Mononuclear cell (primary cell): ENCODE measurements around the gene LEPROT. TPM values are rescaled to one million over a fixed set of nuclear protein-coding genes. Genes with fewer than 3 reads are reported as not detected.
"Not testable (repeated sequence)": the region's sequence is repeated elsewhere in the genome, so short reads cannot be mapped to it uniquely, and the experiment has no call there.

Source experiments
- H3K27me3 ChIP-seq: 2 replicates; pipeline ENCODE4 v1.6.0; 2011; ENCODE audit warnings: low read length, control low read depth; ENCODE audit not compliant: insufficient read depth
- H3K4me1 ChIP-seq: 2 replicates; pipeline ENCODE4 v1.5.1; 2011; ENCODE audit warnings: mild to moderate bottlenecking, low read length, control low read depth; ENCODE audit not compliant: insufficient read depth
- H3K4me3 ChIP-seq: 2 replicates; pipeline ENCODE4 v1.5.1; 2011; ENCODE audit warnings: mild to moderate bottlenecking, low read length, moderate library complexity
- H3K9me3 ChIP-seq: 2 replicates; pipeline ENCODE4 v1.5.1; 2011; ENCODE audit warnings: low read depth, mild to moderate bottlenecking, control low read depth, low read length
- total RNA-seq: library from RNA; depleted of rRNA; stranded (reverse); fragments of >200 nt; gene quantifications from one replicate; pipeline ENCODE4 v1.2.3, GENCODE V29; 2012

Gene LEPROT, protein sequence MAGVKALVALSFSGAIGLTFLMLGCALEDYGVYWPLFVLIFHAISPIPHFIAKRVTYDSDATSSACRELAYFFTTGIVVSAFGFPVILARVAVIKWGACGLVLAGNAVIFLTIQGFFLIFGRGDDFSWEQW
- 36.8 TPM for total RNA-seq

DNA sequence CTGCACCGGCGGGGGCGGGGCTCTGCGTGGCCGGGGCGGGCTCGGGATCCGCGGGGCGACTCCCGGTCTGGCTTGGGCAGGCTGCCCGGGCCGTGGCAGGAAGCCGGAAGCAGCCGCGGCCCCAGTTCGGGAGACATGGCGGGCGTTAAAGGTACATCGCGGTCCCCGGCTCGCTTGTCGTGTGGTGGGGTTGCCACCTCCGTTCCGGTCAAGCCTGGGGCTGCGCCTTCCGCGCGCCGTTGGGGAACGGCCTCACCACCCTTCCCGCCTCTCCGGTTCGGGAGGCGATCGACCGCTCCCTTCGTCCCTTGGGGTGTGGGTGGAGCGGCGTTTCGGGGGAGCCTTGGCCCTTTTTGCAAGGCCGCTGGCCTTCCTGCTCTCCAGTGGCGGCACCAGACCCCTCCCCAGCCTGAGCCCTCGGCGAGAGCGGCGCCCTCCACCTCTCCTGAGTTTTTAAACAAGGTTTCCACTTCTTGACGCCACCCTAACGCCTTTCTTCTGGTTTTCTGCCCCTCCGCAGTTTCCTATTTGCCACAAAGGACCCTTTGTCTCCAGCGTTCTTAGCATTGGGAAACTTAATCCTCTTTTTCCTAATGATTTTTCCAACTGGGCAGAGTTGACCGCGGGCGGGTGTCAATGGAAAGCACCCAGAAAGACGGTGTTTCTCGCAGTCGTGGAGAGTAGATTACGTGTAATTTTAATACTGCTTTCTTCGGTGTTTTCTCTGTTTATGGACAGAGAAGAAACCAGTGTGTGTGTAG lies at the start of gene LEPROT, which contains the start of gene LEPR:
Gene LEPROT (plus strand): TSS at position 79 of the 761 bp plus-strand sequence. CDS start 57 bp downstream, at position 136.
Gene LEPR (plus strand): TSS at position 79 of the 761 bp plus-strand sequence. CDS start 144,898 bp downstream, outside the sequence.
- H3K9me3 ChIP-seq: no peaks in the 10 kb centered on the region
- peaks cover 36% of the 10 kb centered on the region for H3K4me1 ChIP-seq
- H3K4me3 ChIP-seq: peak within 1 kb of the TSS; percentile 79
- H3K27me3 ChIP-seq: peaks cover 2% of the 10 kb centered on the region

DNA sequence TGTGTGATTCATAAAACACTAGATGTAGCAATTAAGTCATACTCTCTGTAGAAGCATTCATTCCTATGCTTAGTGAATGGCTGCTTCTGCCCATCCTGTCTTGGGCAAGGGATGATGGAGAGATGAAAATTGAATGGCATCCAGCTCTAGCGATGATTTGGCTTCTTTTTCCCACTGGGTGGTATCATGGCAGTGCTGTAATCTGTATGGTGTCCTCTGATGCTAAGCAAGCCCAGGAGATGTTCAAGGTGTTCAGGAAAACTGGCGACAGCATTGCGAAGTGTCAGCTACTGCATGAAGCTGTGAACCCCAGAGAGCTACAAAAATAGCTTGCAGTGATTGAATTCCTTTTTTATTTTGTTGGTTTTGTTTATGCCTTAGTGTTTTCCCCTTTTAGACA lies 48.9 kb upstream of the LEPROT start:
- Histone ChIP-seq H3K4me1 (no peaks in the 10 kb centered on the region), H3K9me3 (no peaks in the 10 kb centered on the region), H3K27me3 (no peaks in the 10 kb centered on the region), H3K4me3 (no peak overlapping the region)

GRCh38 chr1:65372557-65372956 lies 47.9 kb upstream of the LEPROT start:
- Histone ChIP-seq H3K4me3 (no peak overlapping the region), H3K4me1 (no peaks in the 10 kb centered on the region), H3K27me3 (no peaks in the 10 kb centered on the region), H3K9me3 (no peaks in the 10 kb centered on the region)

DNA sequence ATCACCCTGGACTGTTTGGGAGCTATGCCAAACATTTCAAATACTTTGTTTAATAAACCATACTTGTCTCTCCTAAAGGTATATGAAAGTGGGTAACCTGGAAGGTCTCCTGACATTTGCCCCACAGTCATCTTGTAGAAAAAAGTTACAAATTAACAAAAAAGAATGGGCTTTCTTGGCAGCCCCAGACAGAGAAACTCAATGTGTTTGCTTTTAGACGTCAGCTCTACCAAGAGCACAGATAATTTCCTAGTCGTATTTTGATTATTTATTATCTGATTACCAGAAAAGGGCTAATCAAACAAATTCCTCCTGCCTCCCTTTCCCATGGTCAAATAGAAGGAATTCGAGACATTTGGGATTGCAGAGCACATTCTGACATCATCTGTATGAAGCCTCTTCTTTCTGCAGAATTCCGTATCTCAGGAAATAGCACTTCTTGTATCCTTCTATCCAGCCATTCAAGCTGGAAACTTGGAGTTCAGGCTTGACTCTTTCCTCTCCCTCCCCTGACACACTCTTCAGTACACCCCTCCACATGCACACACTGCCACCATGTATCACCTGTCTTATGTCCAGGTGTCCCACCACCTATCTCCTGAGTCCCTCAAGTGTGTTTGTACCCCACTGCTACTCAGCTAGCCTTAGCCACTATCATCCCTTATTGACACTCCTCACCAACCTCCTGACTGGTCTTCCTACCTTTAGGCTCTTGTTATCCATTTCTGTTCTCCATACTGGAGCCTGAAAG lies 42.8 kb upstream of the LEPROT start:
- H3K9me3 ChIP-seq: no peaks in the 10 kb centered on the region
- H3K4me1 ChIP-seq: no peaks in the 10 kb centered on the region
- no peaks in the 10 kb centered on the region for H3K27me3 ChIP-seq
- H3K4me3 ChIP-seq: no peak overlapping the region

DNA sequence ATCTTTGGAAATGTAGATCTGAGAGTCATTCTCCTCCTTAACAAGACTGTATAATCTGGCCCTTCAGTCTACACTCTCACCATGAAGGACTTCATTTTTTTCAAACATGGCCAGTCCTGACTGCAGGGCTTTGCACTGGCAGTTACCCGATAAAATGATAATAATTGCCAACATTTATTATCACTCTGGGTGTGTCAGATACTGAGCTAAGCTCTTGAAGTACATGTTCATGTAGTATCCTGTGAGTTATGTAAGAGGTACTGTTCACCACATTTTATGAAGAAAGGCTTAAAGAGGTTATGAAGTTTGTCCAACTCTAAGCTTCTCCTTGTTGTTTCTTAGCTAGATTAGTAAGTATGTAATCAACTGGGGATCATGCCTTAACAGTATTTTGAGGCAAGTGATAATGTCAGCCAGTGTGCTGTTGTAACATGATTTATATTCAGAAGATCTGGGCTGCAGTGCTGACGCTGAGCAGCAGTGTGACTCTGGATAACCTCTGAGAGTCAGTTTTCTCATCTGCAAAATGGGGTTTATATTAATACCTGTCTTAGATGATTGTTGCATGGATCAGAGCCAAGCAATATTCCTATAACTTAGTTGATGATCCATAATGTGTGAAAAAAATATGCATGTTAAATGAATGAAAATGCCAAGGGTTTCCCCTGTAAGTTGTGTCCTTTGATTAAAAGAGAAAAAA lies 42.1 kb upstream of the LEPROT start:
- Histone ChIP-seq H3K27me3 (no peaks in the 10 kb centered on the region), H3K4me1 (no peaks in the 10 kb centered on the region), H3K9me3 (no peaks in the 10 kb centered on the region), H3K4me3 (no peak overlapping the region)

DNA sequence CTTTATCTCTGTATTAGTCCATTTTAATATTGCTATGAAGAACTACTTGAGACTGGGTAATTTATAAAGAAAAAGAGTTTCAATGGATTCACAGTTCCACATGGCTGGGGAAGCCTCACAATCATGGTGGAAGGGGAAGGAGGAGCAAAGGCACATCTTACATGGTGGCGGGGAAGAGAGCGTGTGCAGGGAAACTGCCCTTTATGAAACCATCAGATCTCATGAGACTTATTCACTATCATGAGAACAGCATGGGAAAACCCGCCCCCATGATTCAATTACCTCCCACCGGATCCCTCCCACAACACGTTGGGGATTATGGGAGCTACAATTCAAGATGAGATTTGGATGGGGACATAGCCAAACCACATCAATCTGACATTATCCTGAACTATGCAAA lies 36.0 kb upstream of the LEPROT start:
- not testable (repeated sequence) for H3K4me1 ChIP-seq, H3K4me3 ChIP-seq, H3K27me3 ChIP-seq, H3K9me3 ChIP-seq

DNA sequence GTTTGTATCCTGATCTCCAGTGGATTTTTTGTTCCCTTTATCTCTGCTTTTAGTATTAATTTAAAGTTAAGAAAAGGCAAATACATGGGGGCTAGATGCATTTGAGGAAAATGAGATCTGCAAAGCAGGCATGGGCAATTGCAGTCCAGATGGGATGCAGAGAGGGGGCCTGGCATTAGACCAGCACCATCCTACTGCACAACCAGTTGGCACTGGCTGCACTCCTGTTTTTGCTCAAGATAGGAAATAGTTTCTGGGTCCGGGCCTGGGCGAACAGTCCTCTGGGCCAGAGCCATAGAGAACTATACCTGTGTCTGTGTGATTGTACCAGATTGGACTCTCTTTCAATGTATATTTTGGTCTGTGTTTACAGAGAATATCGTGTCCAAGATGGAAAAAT lies 34.0 kb upstream of the LEPROT start:
- no peaks in the 10 kb centered on the region for H3K27me3 ChIP-seq
- no peaks in the 10 kb centered on the region for H3K4me1 ChIP-seq
- no peaks in the 10 kb centered on the region for H3K9me3 ChIP-seq
- no peak overlapping the region for H3K4me3 ChIP-seq

DNA sequence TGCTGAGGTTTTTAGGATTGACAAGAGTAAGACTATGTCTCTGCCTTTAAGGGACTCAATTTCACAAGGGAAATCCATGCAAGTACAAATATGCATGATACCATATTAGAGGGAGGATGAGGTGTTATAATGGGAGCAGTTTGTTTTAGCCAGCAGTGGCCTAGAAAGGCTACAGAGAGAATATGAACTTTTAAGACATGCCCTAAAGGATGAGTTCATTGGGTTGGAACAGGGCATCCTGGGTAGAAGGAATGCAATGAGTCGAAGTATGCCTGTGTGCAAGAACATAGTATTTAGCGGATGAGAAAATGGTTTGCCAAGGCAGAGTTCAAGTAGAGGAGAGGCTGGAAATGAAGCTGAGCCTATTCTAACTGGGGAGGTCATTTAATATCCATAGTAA lies 32.6 kb upstream of the LEPROT start:
- Histone ChIP-seq H3K4me3 (no peak overlapping the region), H3K4me1 (no peaks in the 10 kb centered on the region), H3K27me3 (no peaks in the 10 kb centered on the region), H3K9me3 (no peaks in the 10 kb centered on the region)

DNA sequence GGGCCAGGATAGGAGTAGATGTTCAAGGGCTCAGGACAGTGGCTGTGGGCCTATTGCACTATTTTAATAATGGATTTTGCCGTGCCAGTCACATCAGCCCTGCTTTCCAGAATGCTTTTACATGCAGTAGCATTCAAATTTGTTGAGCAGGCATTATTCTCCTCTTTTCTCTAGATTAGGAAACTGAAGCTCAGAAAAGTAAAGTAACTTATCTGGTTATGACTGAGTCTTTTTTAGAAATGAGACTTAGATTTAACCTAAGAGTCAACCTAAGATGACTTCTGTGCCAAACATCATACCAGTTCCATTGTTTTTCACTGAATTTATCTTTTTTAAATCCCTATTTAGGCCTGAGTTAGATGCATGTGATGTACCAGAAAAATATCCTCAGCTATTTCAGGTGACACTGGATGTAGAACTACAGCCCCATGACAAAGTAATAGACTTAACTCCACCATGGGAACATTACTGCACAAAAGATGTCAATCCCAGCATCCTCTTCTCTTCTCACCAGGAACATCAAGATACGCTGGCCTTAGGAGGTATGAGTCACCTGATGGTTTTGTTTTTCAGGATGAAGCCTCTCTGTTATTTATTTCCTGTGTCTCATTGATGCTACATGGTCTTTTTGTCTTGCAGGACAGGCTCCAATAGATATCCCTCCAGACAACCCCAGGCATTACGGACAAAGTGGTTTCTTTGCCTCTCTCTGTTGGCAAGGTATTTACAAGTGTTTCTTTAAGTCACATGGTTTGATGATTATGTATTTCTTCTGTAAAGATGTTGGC lies 31.4 kb upstream of the LEPROT start:
- H3K4me1 ChIP-seq: no peaks in the 10 kb centered on the region
- no peaks in the 10 kb centered on the region for H3K9me3 ChIP-seq
- H3K4me3 ChIP-seq: no peak overlapping the region
- no peaks in the 10 kb centered on the region for H3K27me3 ChIP-seq

- Histone ChIP-seq H3K27me3 (no peaks in the 10 kb centered on the region), H3K9me3 (no peaks in the 10 kb centered on the region), H3K4me1 (peaks cover 4% of the 10 kb centered on the region), H3K4me3 (no peak overlapping the region)
These were observed 28.0 kb upstream of the LEPROT start for GRCh38 chr1:65392497-65392896.

GRCh38 chr1:65393347-65393746 lies 27.1 kb upstream of the LEPROT start:
- H3K27me3 ChIP-seq: no peaks in the 10 kb centered on the region

GRCh38 chr1:65393928-65394327 lies 26.5 kb upstream of the LEPROT start:
- Histone ChIP-seq H3K9me3 (no peaks in the 10 kb centered on the region), H3K27me3 (no peaks in the 10 kb centered on the region), H3K4me1 (peaks cover 4% of the 10 kb centered on the region), H3K4me3 (no peak overlapping the region)

More at GRCh38 chr1:65393347-65393746, 27.1 kb upstream of the LEPROT start:
- Histone ChIP-seq H3K9me3 (no peaks in the 10 kb centered on the region), H3K4me3 (no peak overlapping the region), H3K4me1 (peaks cover 4% of the 10 kb centered on the region)

GRCh38 chr1:65395887-65396612 lies 24.4 kb upstream of the LEPROT start:
- H3K27me3 ChIP-seq: no peaks in the 10 kb centered on the region
- no peak overlapping the region for H3K4me3 ChIP-seq
- H3K9me3 ChIP-seq: no peaks in the 10 kb centered on the region
- peaks cover 4% of the 10 kb centered on the region for H3K4me1 ChIP-seq

DNA sequence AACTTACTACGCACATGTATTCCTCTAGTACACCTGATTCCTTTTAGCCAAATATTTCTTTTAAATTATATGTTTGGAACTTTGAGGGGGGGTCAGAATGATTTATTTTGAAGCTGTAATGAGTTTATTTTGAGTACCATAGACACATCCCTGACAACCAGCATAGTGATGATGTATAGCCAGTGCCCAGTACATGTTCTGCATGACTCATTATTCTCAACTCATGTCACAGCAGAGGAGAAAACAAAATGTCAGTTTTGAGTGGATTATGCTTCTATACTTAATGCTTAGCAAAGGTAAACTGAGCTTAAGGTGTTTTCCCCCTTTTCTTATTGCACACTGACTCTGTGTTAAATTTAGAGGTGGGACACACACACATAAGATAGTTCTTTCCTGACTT lies 22.4 kb upstream of the LEPROT start:
- H3K4me3 ChIP-seq: no peak overlapping the region
- peaks cover 4% of the 10 kb centered on the region for H3K4me1 ChIP-seq
- H3K9me3 ChIP-seq: no peaks in the 10 kb centered on the region
- H3K27me3 ChIP-seq: no peaks in the 10 kb centered on the region
